ENCODE data around the gene MAST3. TPM values are rescaled to one million over a fixed set of nuclear protein-coding genes. Genes with fewer than 3 reads are reported as not detected.

Gene MAST3
- total RNA-seq, 1 donor from 2014 or later, result 4.6 TPM

GRCh38 chr19:18117364-18117691 lies 19.8 kb downstream of the MAST3 start:
- DNase-seq (ENCODE audit: low read depth), result no peak
- peak overlapping the region; percentile 8 for H3K4me3 ChIP-seq (ENCODE audit: low read depth, low read length)
- no peaks in the 10 kb centered on the region for H3K27me3 ChIP-seq (ENCODE audit: control insufficient read depth, insufficient read depth, low read length)
- H3K36me3 ChIP-seq (ENCODE audit: control insufficient read depth, insufficient read depth, low read length), result no peaks in the 10 kb centered on the region
- TF ChIP-seq CTCF (IDR thresholded peaks at IDR 0.05; ENCODE audit: insufficient read depth, low read length, poor library complexity, severe bottlenecking), result no peak

- no peak for DNase-seq (ENCODE audit: low read depth)
- TF ChIP-seq CTCF (IDR thresholded peaks at IDR 0.05; ENCODE audit: insufficient read depth, low read length, poor library complexity, severe bottlenecking), result no peak
- Histone ChIP-seq H3K36me3 (ENCODE audit: control insufficient read depth, insufficient read depth, low read length) (no peaks in the 10 kb centered on the region), H3K4me3 (ENCODE audit: low read depth, low read length) (peak overlapping the region; percentile 58), H3K27me3 (ENCODE audit: control insufficient read depth, insufficient read depth, low read length) (no peaks in the 10 kb centered on the region)
These were observed 20.3 kb downstream of the MAST3 start for GRCh38 chr19:18117692-18118378.

GRCh38 chr19:18118420-18119012 lies 20.9 kb downstream of the MAST3 start:
- Histone ChIP-seq H3K36me3 (ENCODE audit: control insufficient read depth, insufficient read depth, low read length) (no peaks in the 10 kb centered on the region), H3K4me3 (ENCODE audit: low read depth, low read length) (peak overlapping the region; percentile 58), H3K27me3 (ENCODE audit: control insufficient read depth, insufficient read depth, low read length) (no peaks in the 10 kb centered on the region)
- no peak for DNase-seq (ENCODE audit: low read depth)
- TF ChIP-seq CTCF (IDR thresholded peaks at IDR 0.05; ENCODE audit: insufficient read depth, low read length, poor library complexity, severe bottlenecking), result no peak

- no peaks in the 10 kb centered on the region for H3K27me3 ChIP-seq (ENCODE audit: control insufficient read depth, insufficient read depth, low read length)
- no peak for TF ChIP-seq CTCF (IDR thresholded peaks at IDR 0.05; ENCODE audit: insufficient read depth, low read length, poor library complexity, severe bottlenecking)
- peaks cover 2% of the 10 kb centered on the region for H3K36me3 ChIP-seq (ENCODE audit: control insufficient read depth, insufficient read depth, low read length)
- no peak for DNase-seq (ENCODE audit: low read depth)
- no peak overlapping the region for H3K4me3 ChIP-seq (ENCODE audit: low read depth, low read length)
These were observed 21.6 kb downstream of the MAST3 start for GRCh38 chr19:18119013-18119716.

GRCh38 chr19:18119717-18120105 lies 22.1 kb downstream of the MAST3 start:
- no peak for DNase-seq (ENCODE audit: low read depth)
- Histone ChIP-seq H3K27me3 (ENCODE audit: control insufficient read depth, insufficient read depth, low read length) (no peaks in the 10 kb centered on the region), H3K36me3 (ENCODE audit: control insufficient read depth, insufficient read depth, low read length) (peaks cover 2% of the 10 kb centered on the region), H3K4me3 (ENCODE audit: low read depth, low read length) (no peak overlapping the region)
- no peak for TF ChIP-seq CTCF (IDR thresholded peaks at IDR 0.05; ENCODE audit: insufficient read depth, low read length, poor library complexity, severe bottlenecking)
